PC-3 (cell line): ENCODE results near the gene SMYD3. TPM values are rescaled to one million over a fixed set of nuclear protein-coding genes. Genes with fewer than 3 reads are reported as not detected.

ENCODE experiments used
- ATAC-seq: fragments of 200-7000 bp; cut with Tn5 transposase; 2 replicates; pipeline ENCODE4 v1.9.1; 2020; ENCODE audit warnings: mild to moderate bottlenecking, moderate library complexity
- BruUV-seq: library from RNA; stranded (reverse); fragments of 400-500 nt; replicated peaks from 2 replicates; lab custom pipeline; 2021; lab: Mats Ljungman, UMichigan
- CTCF ChIA-PET: fragments of 300-600 bp; sonication (Branson Sonifier 250); formaldehyde crosslinking; loops from one replicate; lab custom pipeline; 2022; ENCODE audit warnings: antibody characterized with exemption; lab: Charles Lee
- POLR2A ChIA-PET: fragments of 300-600 bp; sonication (Branson Sonifier 250); formaldehyde crosslinking; loops from one replicate; lab custom pipeline; 2022; ENCODE audit warnings: antibody characterized with exemption; ENCODE audit not compliant: unreplicated experiment; lab: Charles Lee
- DNase-seq: peaks from one replicate; pipeline ENCODE4 v3.0.0-alpha.2; 2015
- H2AFZ ChIP-seq: fragments of 300-600 bp; sonication (generic); 2 replicates; pipeline ENCODE4 v1.6.0; 2016; ENCODE audit warnings: antibody characterized with exemption, low read length
- H3F3A ChIP-seq: fragments of 300-600 bp; sonication (generic); one replicate; pipeline ENCODE4 v1.6.0; 2017; ENCODE audit warnings: antibody characterized with exemption, low read length, control low read depth, mild to moderate bottlenecking; ENCODE audit not compliant: unreplicated experiment
- H3K27ac ChIP-seq: fragments of 300-600 bp; sonication (generic); 2 replicates; pipeline ENCODE4 v1.5.1; 2016; ENCODE audit warnings: mild to moderate bottlenecking, low read length
- H3K27me3 ChIP-seq: fragments of 300-600 bp; sonication (generic); 2 replicates; pipeline ENCODE4 v1.6.1; 2016; ENCODE audit warnings: low read length, mixed read lengths
- H3K36me3 ChIP-seq: fragments of 300-600 bp; sonication (generic); 2 replicates; pipeline ENCODE4 v1.6.1; 2016; ENCODE audit warnings: low read depth, mixed run types, low read length, mixed read lengths
- H3K4me1 ChIP-seq: fragments of 300-600 bp; sonication (generic); 2 replicates; pipeline ENCODE4 v1.5.1; 2016; ENCODE audit warnings: low read length; ENCODE audit not compliant: insufficient read depth
- H3K4me2 ChIP-seq: fragments of 300-600 bp; sonication (generic); 2 replicates; pipeline ENCODE4 v1.6.0; 2016; ENCODE audit warnings: low read length
- H3K4me3 ChIP-seq: fragments of 300-600 bp; sonication (generic); 2 replicates; pipeline ENCODE4 v1.5.1; 2016; ENCODE audit warnings: mild to moderate bottlenecking, low read length, mixed read lengths
- H3K79me2 ChIP-seq: fragments of 300-600 bp; sonication (generic); 2 replicates; pipeline ENCODE4 v1.6.1; 2017; ENCODE audit warnings: low read length, mixed read lengths
- H3K9ac ChIP-seq: fragments of 300-600 bp; sonication (generic); 2 replicates; pipeline ENCODE4 v1.6.0; 2016; ENCODE audit warnings: mild to moderate bottlenecking, low read length
- H3K9me2 ChIP-seq: fragments of 300-600 bp; sonication (generic); replicated peaks from 2 replicates; pipeline ENCODE4 v1.6.1; 2016; ENCODE audit warnings: mixed run types, low read length, mixed read lengths
- H3K9me3 ChIP-seq: fragments of 300-600 bp; sonication (generic); 2 replicates; pipeline ENCODE4 v1.6.1; 2016; ENCODE audit warnings: low read length, mixed read lengths
- H4K20me1 ChIP-seq: fragments of 300-600 bp; sonication (generic); 2 replicates; pipeline ENCODE4 v1.6.1; 2016; ENCODE audit warnings: low read length, mixed read lengths
- CTCF ChIP-seq: fragments of 300-600 bp; sonication (generic); conservative IDR thresholded peaks from 2 replicates; pipeline ENCODE4 v1.5.1; 2017; ENCODE audit warnings: antibody characterized with exemption, low read depth, mild to moderate bottlenecking, low read length
- EZH2 ChIP-seq: fragments of 300-600 bp; sonication (generic); IDR thresholded peaks from one replicate; pipeline ENCODE4 v1.6.1; 2017; ENCODE audit warnings: antibody characterized with exemption, mild to moderate bottlenecking, low read length; ENCODE audit not compliant: unreplicated experiment
- EZH2phosphoT487 ChIP-seq: fragments of 300-600 bp; sonication (generic); IDR thresholded peaks from 2 replicates; pipeline ENCODE4 v1.6.1; 2018; ENCODE audit warnings: mild to moderate bottlenecking, antibody characterized with exemption, low read length, borderline replicate concordance
- intact Hi-C: fragments of 100-400 bp; cut with micrococcal nuclease; formaldehyde crosslinking; loops from 2 replicates; pipeline ENCODE4 v1.9.0; 2023
- total RNA-seq: library from RNA; depleted of rRNA; stranded (reverse); fragments of >200 nt; gene quantifications from 2 replicates; pipeline ENCODE4 v1.2.3, GENCODE V29; 2014

SMYD3 gene
- total RNA-seq, 1 experiment from 2014 or later: 33.0 TPM

DNA sequence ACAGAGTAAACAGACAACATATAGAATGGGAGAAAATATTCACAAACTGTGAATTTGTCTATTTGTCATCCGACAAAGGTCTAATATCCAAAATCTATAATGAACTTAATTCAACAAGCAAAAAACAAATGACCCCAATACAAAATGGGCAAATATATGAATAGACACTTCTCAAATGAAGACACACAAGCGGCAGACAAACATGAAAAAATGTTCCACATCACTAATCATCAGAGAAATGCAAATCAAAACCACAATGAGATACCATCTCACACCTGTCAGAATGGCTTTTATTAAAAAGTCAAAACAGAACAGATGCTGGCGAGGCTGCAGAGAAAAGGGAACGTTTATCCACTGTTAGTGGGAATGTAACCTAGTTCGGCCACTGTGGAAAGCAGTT is 72.7 kb downstream of the SMYD3 start:
- Histone ChIP-seq H3K9me3 (no peaks in the 10 kb centered on the region), H3K36me3 (no peaks in the 10 kb centered on the region), H4K20me1 (no peaks in the 10 kb centered on the region), H3K4me1 (peaks cover under 1% of the 10 kb centered on the region; the same call in 1 of the 2 replicates), H2AFZ (no peak overlapping the region), H3K4me3 (no peak overlapping the region), H3K9me2 (no peaks in the 10 kb centered on the region), H3F3A (no peaks in the 10 kb centered on the region), H3K4me2 (no peak overlapping the region), H3K9ac (no peak overlapping the region), H3K27me3 (no peaks in the 10 kb centered on the region), H3K79me2 (peaks cover 21% of the 10 kb centered on the region), H3K27ac (no peak overlapping the region)
- CTCF ChIA-PET: no interaction called here
- intact Hi-C loops: no loop called here
- no TSS peak for BruUV-seq
- ATAC-seq: no peak
- POLR2A ChIA-PET: no interaction called here
- TF ChIP-seq EZH2phosphoT487 (no peak), EZH2 (no peak), CTCF (no peak)
- DNase-seq: no peak

- POLR2A ChIA-PET: interaction anchor here (0.7 kb wide), 1 partner anchor 28 kb away, joined by 4 read pairs; no protein-coding TSS in a partner anchor
- H2AFZ ChIP-seq: peak overlapping the region; percentile 80
Observed at GRCh38 chr1:246428542-246429308, 78.4 kb downstream of the SMYD3 start.

More at GRCh38 chr1:246428542-246429308, 78.4 kb downstream of the SMYD3 start:
- H4K20me1 ChIP-seq: no peaks in the 10 kb centered on the region
- DNase-seq: peak; percentile 85
- peaks cover 20% of the 10 kb centered on the region for H3K4me1 ChIP-seq
- ATAC-seq: peak; percentile 80
- peak overlapping the region; percentile 10 for H3K4me3 ChIP-seq
- H3F3A ChIP-seq: no peaks in the 10 kb centered on the region
- intact Hi-C loops: no loop called here
- H3K9me2 ChIP-seq: no peaks in the 10 kb centered on the region
- CTCF ChIA-PET: no interaction called here
- no peaks in the 10 kb centered on the region for H3K27me3 ChIP-seq
- BruUV-seq: no TSS peak
- H3K79me2 ChIP-seq: peaks cover 14% of the 10 kb centered on the region
- H3K27ac ChIP-seq: peak overlapping the region; percentile 59
- no peaks in the 10 kb centered on the region for H3K36me3 ChIP-seq
- H3K9me3 ChIP-seq: no peaks in the 10 kb centered on the region
- peak overlapping the region; percentile 70 for H3K4me2 ChIP-seq
- TF ChIP-seq EZH2phosphoT487: no peak
- TF ChIP-seq CTCF: no peak
- TF ChIP-seq EZH2: no peak
- H3K9ac ChIP-seq: no peak overlapping the region
